IMR-90 (cell line): ENCODE data around the gene GNB1L.

ENCODE experiments used
- CEBPB ChIP-seq: IDR thresholded peaks from 2 replicates; pipeline ENCODE4 v1.6.1; 2012; ENCODE audit warnings: low read depth, low read length, improper control_type of control experiment
- CTCF ChIP-seq: conservative IDR thresholded peaks from 2 replicates; pipeline ENCODE4 v1.5.1; 2012; ENCODE audit warnings: mild to moderate bottlenecking, low read depth, low read length, improper control_type of control experiment
- POLR2A ChIP-seq: IDR thresholded peaks from 2 replicates; pipeline ENCODE4 v1.6.1; 2012; ENCODE audit warnings: mild to moderate bottlenecking, low read depth, low read length
- RCOR1 ChIP-seq: IDR thresholded peaks from 2 replicates; pipeline ENCODE4 v1.6.1; 2012; ENCODE audit warnings: mild to moderate bottlenecking, low read length, improper control_type of control experiment; ENCODE audit not compliant: insufficient replicate concordance
- RFX5 ChIP-seq: IDR thresholded peaks from 2 replicates; pipeline ENCODE4 v1.8.0; 2012; ENCODE audit warnings: low read depth, mild to moderate bottlenecking, low read length, moderate library complexity

GRCh38 chr22:19802894-19803735 lies 51.6 kb downstream of the GNB1L start:
- TF ChIP-seq POLR2A (no peak), CTCF (no peak), RFX5 (no peak), CEBPB (no peak), RCOR1 (no peak)
